ENCODE results near the gene CCND1.

The CCND1 gene

GRCh38 chr11:69660001-69660500 is 19.1 kb downstream of the CCND1 start:
- no peak overlapping the region for H3K4me3 ChIP-seq
- intact Hi-C loops (cut with DNase I; ENCODE audit: low total_unique reads) = no loop called here
- no peaks in the 10 kb centered on the region for H3K27me3 ChIP-seq
- peaks cover 0 to 2% (median 0%) of the 10 kb centered on the region in 4 donors for H3K4me1 ChIP-seq
- TF ChIP-seq CTCF (IDR thresholded peaks at IDR 0.05) = no peak
- peak in 1 of 2 donors; percentile 29 for DNase-seq
- H3K27ac ChIP-seq = no peak overlapping the region
- H3K36me3 ChIP-seq = peaks cover 0 to 44% (median 23%) of the 10 kb centered on the region in 3 donors
- no peaks in the 10 kb centered on the region for H3K9me3 ChIP-seq

- Histone ChIP-seq H3K4me3 (no peak overlapping the region), H3K27me3 (no peaks in the 10 kb centered on the region), H3K4me1 (peaks cover 0 to 2% (median 0%) of the 10 kb centered on the region in 4 donors), H3K36me3 (peaks cover 0 to 58% (median 26%) of the 10 kb centered on the region in 3 donors), H3K9me3 (no peaks in the 10 kb centered on the region), H3K27ac (no peak overlapping the region)
- peak in 1 of 2 donors; percentile 32 for DNase-seq
- intact Hi-C loops (cut with DNase I; ENCODE audit: low total_unique reads) = no loop called here
- no peak for TF ChIP-seq CTCF (IDR thresholded peaks at IDR 0.05)
Observed at GRCh38 chr11:69661413-69661715, 20.4 kb downstream of the CCND1 start.

GRCh38 chr11:69662021-69662698 is 21.2 kb downstream of the CCND1 start:
- peak in 1 of 2 donors; percentile 62 for DNase-seq
- TF ChIP-seq CTCF (IDR thresholded peaks at IDR 0.05) = no peak
- intact Hi-C loops (cut with DNase I; ENCODE audit: low total_unique reads) = no loop called here

GRCh38 chr11:69662806-69663205 is 21.9 kb downstream of the CCND1 start:
- Histone ChIP-seq H3K27ac (no peak overlapping the region), H3K4me3 (no peak overlapping the region), H3K27me3 (no peaks in the 10 kb centered on the region), H3K4me1 (peaks cover 0 to 2% (median 0%) of the 10 kb centered on the region in 4 donors), H3K36me3 (peaks cover 9 to 72% (median 40%) of the 10 kb centered on the region in 3 donors), H3K9me3 (no peaks in the 10 kb centered on the region)
- DNase-seq = peak in 1 of 2 donors; percentile 38
- TF ChIP-seq CTCF (IDR thresholded peaks at IDR 0.05) = no peak
- intact Hi-C loops (cut with DNase I; ENCODE audit: low total_unique reads) = no loop called here

More at GRCh38 chr11:69662021-69662698, 21.2 kb downstream of the CCND1 start:
- no peak overlapping the region for H3K4me3 ChIP-seq
- H3K36me3 ChIP-seq = peaks cover 2 to 66% (median 34%) of the 10 kb centered on the region in 3 donors
- no peaks in the 10 kb centered on the region for H3K9me3 ChIP-seq
- H3K4me1 ChIP-seq = peaks cover 0 to 2% (median 0%) of the 10 kb centered on the region in 4 donors
- no peaks in the 10 kb centered on the region for H3K27me3 ChIP-seq
- no peak overlapping the region for H3K27ac ChIP-seq

- no peak for TF ChIP-seq CTCF (IDR thresholded peaks at IDR 0.05)
- H3K27ac ChIP-seq = no peak overlapping the region
- no peaks in the 10 kb centered on the region for H3K27me3 ChIP-seq
- no peaks in the 10 kb centered on the region for H3K4me1 ChIP-seq
- peaks cover 11 to 77% (median 46%) of the 10 kb centered on the region in 3 donors for H3K36me3 ChIP-seq
- H3K4me3 ChIP-seq = no peak overlapping the region
- no peaks in the 10 kb centered on the region for H3K9me3 ChIP-seq
- DNase-seq = peak in 1 of 2 donors; percentile 51
- intact Hi-C loops (cut with DNase I; ENCODE audit: low total_unique reads) = no loop called here
Observed at GRCh38 chr11:69663326-69663725, 22.4 kb downstream of the CCND1 start.
